Adrenal gland (tissue), 5 donors: Measurements from ENCODE around the gene FAF1.

Experiments
- CTCF ChIP-seq, 6 experiments: fragments of 450-650 bp in 4 of 6; fragments of 200-600 bp in 2 of 6; sonication (generic) in 1 of 6; IDR thresholded peaks; 1 replicate in 5 of 6; 2 replicates in 1 of 6; pipeline versions ENCODE4 v1.5.1 to v1.8.0; 2016 to 2021; ENCODE audit warnings: antibody characterized with exemption in 6 of 6, mild to moderate bottlenecking in 2 of 6, moderate library complexity in 1 of 6
- POLR2A ChIP-seq, 2 donors: fragments of 450-650 bp; IDR thresholded peaks; one replicate each; pipeline ENCODE4 v1.6.1; 2017; ENCODE audit warnings: antibody characterized with exemption in 2 of 2, mild to moderate bottlenecking in 2 of 2, moderate library complexity in 1 of 2
- donor health status: DM: no; HTN: no; CAD: no.

- TF ChIP-seq CTCF (IDR thresholded peaks at IDR 0.05) = no peak
- no peak for TF ChIP-seq POLR2A (IDR thresholded peaks at IDR 0.05)
Measured at GRCh38 chr1:50901872-50902271, 58.2 kb downstream of the FAF1 start.
